Epithelial cell of esophagus (primary cell): ENCODE results near the gene MAP6.
"Not testable (repeated sequence)": the region's sequence is repeated elsewhere in the genome, so short reads cannot be mapped to it uniquely, and the experiment has no call there.

Experiments
- DNase-seq: peaks from one replicate; pipeline ENCODE4 v3.0.0; 2010; ENCODE audit warnings: low read depth
- H3K4me3 ChIP-seq: 2 replicates; pipeline ENCODE4 v1.5.1; 2011; ENCODE audit warnings: mild to moderate bottlenecking, low read length, control low read depth
- TF ChIP-seq, protein P1 (sequence below): IDR thresholded peaks from 2 replicates; pipeline ENCODE4 v1.5.1; 2011; ENCODE audit warnings: low read depth, mild to moderate bottlenecking, low read length, control low read depth, inconsistent platforms; ENCODE audit not compliant: insufficient read depth; ENCODE audit errors: missing control alignments

The MAP6 gene

DNA sequence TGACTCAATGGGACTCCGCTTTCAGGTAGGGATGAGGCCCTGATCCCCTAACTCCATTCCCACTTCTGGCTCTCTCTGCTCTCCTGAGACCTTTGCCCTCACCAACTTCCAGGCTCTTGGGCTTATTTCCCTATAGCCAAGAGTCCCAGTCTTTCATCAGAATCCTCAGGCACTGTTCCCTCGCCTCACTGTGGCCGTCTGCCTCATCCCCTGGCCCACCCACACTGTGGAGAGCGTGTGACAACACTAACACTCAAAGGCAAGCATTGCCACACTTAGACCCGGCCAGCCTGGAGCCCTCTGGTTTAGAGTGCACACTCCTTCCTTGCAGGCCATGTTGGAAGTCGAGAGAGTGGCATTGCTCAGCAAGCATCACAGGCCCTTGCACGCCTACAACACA lies 79.8 kb downstream of the MAP6 start:
- TF ChIP-seq, protein P1, sequence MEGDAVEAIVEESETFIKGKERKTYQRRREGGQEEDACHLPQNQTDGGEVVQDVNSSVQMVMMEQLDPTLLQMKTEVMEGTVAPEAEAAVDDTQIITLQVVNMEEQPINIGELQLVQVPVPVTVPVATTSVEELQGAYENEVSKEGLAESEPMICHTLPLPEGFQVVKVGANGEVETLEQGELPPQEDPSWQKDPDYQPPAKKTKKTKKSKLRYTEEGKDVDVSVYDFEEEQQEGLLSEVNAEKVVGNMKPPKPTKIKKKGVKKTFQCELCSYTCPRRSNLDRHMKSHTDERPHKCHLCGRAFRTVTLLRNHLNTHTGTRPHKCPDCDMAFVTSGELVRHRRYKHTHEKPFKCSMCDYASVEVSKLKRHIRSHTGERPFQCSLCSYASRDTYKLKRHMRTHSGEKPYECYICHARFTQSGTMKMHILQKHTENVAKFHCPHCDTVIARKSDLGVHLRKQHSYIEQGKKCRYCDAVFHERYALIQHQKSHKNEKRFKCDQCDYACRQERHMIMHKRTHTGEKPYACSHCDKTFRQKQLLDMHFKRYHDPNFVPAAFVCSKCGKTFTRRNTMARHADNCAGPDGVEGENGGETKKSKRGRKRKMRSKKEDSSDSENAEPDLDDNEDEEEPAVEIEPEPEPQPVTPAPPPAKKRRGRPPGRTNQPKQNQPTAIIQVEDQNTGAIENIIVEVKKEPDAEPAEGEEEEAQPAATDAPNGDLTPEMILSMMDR, result no peak
- H3K4me3 ChIP-seq, result no peak overlapping the region
- DNase-seq, result no peak

DNA sequence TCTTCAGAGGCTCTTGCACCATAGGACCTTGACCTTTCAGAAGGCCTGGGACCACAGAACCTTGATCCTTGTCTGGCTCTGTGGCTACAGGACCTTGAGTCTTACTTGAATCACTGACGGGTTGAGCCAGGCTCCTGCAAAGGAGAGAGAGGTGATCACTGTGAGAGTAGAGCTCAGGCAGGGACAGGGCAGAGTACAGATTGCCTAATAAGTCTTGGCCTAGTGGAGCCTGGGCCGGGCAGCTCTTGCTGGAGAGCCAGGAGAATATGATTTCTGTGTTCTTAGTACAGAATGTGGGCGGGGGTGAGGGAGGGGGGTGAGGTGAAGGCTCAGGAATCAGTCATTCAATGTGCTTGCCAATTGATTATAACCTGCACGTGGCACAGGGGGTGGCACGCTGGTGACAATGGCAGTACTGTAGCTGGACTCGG lies 80.8 kb downstream of the MAP6 start:
- TF ChIP-seq, protein P1, result no peak
- no peak overlapping the region for H3K4me3 ChIP-seq
- DNase-seq, result no peak

DNA sequence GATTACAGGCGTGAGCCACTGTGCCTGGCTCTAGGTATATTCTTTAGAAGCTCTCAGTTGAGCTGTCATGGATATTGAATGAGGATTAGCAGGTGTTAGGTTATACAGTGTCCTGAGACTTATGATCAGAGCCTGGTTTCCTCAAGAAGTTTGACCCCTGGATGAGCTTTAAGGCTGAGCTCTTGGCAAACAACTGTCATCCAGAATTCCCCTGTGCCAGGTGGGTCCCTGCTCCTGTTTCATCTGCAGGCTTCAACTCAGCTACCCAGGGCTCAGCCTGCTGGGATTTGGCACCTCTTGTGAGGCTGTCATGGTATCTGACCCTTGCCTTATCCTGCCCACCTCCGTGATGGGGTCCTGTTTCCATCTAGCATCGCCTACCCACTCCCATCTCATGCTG lies 82.4 kb downstream of the MAP6 start:
- H3K4me3 ChIP-seq, result no peak overlapping the region
- TF ChIP-seq, protein P1, result no peak
- DNase-seq, result no peak

DNA sequence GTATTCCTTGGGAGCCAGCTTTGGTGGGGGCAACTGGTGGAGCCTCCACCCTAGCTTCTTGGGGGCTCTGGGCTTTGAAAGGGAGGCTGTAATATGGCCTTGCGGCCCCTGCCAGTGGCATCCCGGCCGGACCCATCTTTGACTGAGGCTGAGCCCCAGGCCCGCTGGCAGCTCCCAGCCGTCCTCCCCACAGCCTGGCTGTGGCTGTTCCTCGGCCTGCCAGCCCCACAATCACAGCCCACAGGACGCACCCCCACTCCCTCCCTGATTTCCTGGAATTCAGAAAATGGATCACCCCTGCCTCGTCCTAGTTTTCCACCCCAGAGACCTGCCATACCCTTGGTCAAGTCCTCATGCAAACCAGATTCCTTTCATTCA lies 83.6 kb downstream of the MAP6 start:
- TF ChIP-seq, protein P1, result no peak
- no peak for DNase-seq
- no peak overlapping the region for H3K4me3 ChIP-seq

DNA sequence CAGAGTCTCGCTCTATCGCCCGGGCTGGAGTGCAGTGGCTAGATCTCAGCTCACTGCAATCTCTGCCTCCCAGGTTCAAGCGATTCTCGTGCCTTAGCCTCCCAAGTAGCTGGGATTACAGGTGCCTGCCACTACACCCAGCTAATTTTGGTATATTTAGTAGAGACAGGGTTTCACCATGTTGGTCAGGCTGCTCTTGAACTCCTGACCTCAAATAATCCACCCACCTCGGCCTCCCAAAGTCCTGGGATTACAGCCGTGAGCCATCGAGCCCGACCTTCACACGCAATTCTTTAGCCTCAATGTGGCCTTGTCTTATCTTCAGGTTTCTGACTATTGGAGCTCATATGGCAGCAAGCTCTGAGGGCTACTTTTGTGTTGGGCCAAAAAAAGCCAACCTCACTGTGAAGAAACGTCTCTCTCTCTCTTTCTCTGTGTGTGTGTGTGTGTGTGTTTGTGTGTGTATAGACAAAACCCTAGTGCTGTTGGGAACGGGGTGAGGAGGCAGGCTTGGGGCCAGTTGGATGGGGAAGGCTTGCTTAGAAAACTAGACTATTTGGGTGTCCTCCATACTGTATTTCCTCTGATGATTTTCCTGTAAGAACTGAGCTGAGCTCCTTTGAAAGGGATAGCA lies 84.1 kb downstream of the MAP6 start:
- DNase-seq, H3K4me3 ChIP-seq: not testable (repeated sequence)

DNA sequence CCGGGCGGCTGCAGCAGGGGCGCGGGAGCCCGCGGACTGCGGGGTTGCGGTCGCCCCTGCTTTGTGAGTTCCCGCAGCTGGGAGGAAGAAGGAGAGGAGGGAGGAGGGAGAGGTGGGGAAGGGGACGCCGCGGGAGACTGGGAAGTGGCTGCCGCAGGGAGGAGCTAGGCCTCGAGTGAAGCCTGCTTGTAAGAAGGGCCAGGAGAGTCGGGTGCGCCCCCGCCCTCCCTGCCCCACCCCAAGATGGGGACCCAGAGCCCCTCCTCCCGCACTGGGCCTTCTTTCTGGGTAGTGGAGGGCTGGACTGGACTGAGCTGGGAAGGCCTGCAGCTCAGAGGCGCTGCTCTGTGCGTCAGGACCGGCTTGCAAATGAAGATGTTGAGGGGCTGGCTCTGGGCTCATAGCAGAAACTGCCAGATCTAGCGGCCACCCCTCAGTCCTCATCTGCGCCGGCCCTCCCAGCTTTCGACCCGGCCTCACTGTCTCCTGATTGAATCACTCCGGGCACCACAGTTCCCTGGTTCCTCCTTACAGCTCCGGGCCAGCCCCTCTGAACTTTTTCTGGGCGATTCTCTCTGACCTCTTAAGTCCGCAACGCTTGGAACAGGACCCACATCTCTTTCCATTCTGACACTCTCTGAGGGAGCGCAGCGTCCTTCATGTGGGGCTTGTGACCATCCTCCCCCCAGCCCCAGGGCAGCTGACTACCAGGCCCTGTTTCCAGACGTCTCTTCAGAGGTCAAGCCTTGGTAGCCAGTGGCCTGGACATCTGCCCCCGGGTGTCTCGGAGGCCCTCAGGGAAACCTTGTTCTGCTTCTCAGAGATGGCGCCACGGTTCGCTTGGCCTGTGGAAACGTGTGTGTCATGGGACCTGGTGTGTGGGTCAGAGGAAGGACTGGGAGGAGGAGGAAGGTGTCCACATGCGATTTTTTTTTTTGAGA lies 84.8 kb downstream of the MAP6 start:
- peak overlapping the region; percentile 70 for H3K4me3 ChIP-seq

More for the DNA sequence above, 84.8 kb downstream of the MAP6 start:
- TF ChIP-seq, protein P1, result no peak
- DNase-seq, result no peak
